GM23338 (cell line): Measurements from ENCODE around the gene TRUB1.

Experiments used
- CREB1 ChIP-seq: fragments of 250-450 bp; sonication (Bioruptor Pico); IDR thresholded peaks from 2 replicates; pipeline ENCODE4 v1.5.0; 2020; ENCODE audit warnings: low read depth, mild to moderate bottlenecking, moderate library complexity
- ETS1 ChIP-seq: IDR thresholded peaks from 2 replicates; pipeline ENCODE4 v1.6.1; 2016; ENCODE audit warnings: antibody characterized with exemption
- EZH2 ChIP-seq: fragments of 200-600 bp; sonication (generic); IDR thresholded peaks from one replicate; pipeline ENCODE4 v1.8.0; 2017; ENCODE audit warnings: antibody characterized with exemption, mild to moderate bottlenecking, low read depth; ENCODE audit not compliant: unreplicated experiment
- EZH2phosphoT487 ChIP-seq: fragments of 200-600 bp; sonication (generic); IDR thresholded peaks from one replicate; pipeline ENCODE4 v1.8.1; 2018; ENCODE audit warnings: antibody characterized with exemption; ENCODE audit not compliant: unreplicated experiment
- POLR2AphosphoS5 ChIP-seq: IDR thresholded peaks from 2 replicates; pipeline ENCODE4 v1.6.1; 2016; ENCODE audit warnings: antibody characterized with exemption, low read depth
- REST ChIP-seq: IDR thresholded peaks from one replicate; pipeline ENCODE4 v1.6.1; 2018; ENCODE audit warnings: antibody characterized with exemption; ENCODE audit not compliant: unreplicated experiment
- TF ChIP-seq, protein P1 (sequence below), 2 experiments: fragments of 200-600 bp in 1 of 2; sonication (generic) in 1 of 2; conservative IDR thresholded peaks; 2 replicates each; pipeline versions ENCODE4 v1.5.1 to v1.6.1; 2016 to 2017; ENCODE audit warnings: antibody characterized with exemption in 2 of 2, low read depth in 2 of 2, mild to moderate bottlenecking in 2 of 2, moderate library complexity in 1 of 2
- TF ChIP-seq, protein P2 (sequence below): fragments of 250-450 bp; sonication (Bioruptor Pico); IDR thresholded peaks from 2 replicates; pipeline ENCODE4 v1.5.0; 2020; ENCODE audit warnings: mild to moderate bottlenecking, moderate library complexity

- TF ChIP-seq, protein P1, sequence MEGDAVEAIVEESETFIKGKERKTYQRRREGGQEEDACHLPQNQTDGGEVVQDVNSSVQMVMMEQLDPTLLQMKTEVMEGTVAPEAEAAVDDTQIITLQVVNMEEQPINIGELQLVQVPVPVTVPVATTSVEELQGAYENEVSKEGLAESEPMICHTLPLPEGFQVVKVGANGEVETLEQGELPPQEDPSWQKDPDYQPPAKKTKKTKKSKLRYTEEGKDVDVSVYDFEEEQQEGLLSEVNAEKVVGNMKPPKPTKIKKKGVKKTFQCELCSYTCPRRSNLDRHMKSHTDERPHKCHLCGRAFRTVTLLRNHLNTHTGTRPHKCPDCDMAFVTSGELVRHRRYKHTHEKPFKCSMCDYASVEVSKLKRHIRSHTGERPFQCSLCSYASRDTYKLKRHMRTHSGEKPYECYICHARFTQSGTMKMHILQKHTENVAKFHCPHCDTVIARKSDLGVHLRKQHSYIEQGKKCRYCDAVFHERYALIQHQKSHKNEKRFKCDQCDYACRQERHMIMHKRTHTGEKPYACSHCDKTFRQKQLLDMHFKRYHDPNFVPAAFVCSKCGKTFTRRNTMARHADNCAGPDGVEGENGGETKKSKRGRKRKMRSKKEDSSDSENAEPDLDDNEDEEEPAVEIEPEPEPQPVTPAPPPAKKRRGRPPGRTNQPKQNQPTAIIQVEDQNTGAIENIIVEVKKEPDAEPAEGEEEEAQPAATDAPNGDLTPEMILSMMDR (conservative IDR thresholded peaks at IDR 0.05; ENCODE audit: low read depth in 2 of 2), result no peak
- TF ChIP-seq EZH2, result no peak
- TF ChIP-seq POLR2AphosphoS5, result no peak
- TF ChIP-seq CREB1 (CRISPR knock-in tag), result no peak
- TF ChIP-seq REST, result no peak
- TF ChIP-seq ETS1, result no peak
- no peak for TF ChIP-seq EZH2phosphoT487
- TF ChIP-seq, protein P2, sequence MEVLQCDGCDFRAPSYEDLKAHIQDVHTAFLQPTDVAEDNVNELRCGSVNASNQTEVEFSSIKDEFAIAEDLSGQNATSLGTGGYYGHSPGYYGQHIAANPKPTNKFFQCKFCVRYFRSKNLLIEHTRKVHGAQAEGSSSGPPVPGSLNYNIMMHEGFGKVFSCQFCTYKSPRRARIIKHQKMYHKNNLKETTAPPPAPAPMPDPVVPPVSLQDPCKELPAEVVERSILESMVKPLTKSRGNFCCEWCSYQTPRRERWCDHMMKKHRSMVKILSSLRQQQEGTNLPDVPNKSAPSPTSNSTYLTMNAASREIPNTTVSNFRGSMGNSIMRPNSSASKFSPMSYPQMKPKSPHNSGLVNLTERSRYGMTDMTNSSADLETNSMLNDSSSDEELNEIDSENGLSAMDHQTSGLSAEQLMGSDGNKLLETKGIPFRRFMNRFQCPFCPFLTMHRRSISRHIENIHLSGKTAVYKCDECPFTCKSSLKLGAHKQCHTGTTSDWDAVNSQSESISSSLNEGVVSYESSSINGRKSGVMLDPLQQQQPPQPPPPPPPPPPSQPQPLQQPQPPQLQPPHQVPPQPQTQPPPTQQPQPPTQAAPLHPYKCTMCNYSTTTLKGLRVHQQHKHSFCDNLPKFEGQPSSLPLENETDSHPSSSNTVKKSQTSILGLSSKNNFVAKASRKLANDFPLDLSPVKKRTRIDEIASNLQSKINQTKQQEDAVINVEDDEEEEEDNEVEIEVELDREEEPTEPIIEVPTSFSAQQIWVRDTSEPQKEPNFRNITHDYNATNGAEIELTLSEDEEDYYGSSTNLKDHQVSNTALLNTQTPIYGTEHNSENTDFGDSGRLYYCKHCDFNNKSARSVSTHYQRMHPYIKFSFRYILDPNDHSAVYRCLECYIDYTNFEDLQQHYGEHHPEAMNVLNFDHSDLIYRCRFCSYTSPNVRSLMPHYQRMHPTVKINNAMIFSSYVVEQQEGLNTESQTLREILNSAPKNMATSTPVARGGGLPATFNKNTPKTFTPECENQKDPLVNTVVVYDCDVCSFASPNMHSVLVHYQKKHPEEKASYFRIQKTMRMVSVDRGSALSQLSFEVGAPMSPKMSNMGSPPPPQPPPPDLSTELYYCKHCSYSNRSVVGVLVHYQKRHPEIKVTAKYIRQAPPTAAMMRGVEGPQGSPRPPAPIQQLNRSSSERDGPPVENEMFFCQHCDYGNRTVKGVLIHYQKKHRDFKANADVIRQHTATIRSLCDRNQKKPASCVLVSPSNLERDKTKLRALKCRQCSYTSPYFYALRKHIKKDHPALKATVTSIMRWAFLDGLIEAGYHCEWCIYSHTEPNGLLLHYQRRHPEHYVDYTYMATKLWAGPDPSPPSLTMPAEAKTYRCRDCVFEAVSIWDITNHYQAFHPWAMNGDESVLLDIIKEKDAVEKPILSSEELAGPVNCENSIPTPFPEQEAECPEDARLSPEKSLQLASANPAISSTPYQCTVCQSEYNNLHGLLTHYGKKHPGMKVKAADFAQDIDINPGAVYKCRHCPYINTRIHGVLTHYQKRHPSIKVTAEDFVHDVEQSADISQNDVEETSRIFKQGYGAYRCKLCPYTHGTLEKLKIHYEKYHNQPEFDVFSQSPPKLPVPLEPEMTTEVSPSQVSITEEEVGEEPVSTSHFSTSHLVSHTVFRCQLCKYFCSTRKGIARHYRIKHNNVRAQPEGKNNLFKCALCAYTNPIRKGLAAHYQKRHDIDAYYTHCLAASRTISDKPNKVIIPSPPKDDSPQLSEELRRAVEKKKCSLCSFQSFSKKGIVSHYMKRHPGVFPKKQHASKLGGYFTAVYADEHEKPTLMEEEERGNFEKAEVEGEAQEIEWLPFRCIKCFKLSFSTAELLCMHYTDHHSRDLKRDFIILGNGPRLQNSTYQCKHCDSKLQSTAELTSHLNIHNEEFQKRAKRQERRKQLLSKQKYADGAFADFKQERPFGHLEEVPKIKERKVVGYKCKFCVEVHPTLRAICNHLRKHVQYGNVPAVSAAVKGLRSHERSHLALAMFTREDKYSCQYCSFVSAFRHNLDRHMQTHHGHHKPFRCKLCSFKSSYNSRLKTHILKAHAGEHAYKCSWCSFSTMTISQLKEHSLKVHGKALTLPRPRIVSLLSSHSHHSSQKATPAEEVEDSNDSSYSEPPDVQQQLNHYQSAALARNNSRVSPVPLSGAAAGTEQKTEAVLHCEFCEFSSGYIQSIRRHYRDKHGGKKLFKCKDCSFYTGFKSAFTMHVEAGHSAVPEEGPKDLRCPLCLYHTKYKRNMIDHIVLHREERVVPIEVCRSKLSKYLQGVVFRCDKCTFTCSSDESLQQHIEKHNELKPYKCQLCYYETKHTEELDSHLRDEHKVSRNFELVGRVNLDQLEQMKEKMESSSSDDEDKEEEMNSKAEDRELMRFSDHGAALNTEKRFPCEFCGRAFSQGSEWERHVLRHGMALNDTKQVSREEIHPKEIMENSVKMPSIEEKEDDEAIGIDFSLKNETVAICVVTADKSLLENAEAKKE (CRISPR knock-in tag), result no peak
Measured at GRCh38 chr10:114893251-114893650, 44.7 kb upstream of the TRUB1 start.
